Glomerular endothelial cell (primary cell): ENCODE results near the gene AMZ2. TPM values are rescaled to one million over a fixed set of nuclear protein-coding genes. Genes with fewer than 3 reads are reported as not detected.
"Not testable (repeated sequence)": the region's sequence is repeated elsewhere in the genome, so short reads cannot be mapped to it uniquely, and the experiment has no call there.

ENCODE experiments used
- DNase-seq: peaks from one replicate; pipeline ENCODE4 v3.0.0-alpha.2; 2011; ENCODE audit warnings: low read depth, low spot score; ENCODE audit errors: extremely low read depth
- total RNA-seq: library from RNA; depleted of rRNA; stranded (reverse); fragments of >200 nt; gene quantifications from 2 replicates; pipeline ENCODE4 v1.2.3, GENCODE V29; 2015

The AMZ2 gene
- total RNA-seq, 1 donor from 2014 or later: 35.1 TPM

- not testable (repeated sequence) for DNase-seq
Observed at GRCh38 chr17:68219429-68219828, 28.4 kb upstream of the AMZ2 start.

- not testable (repeated sequence) for DNase-seq
Observed at GRCh38 chr17:68220186-68220585, 27.7 kb upstream of the AMZ2 start.

- not testable (repeated sequence) for DNase-seq
Observed at GRCh38 chr17:68220786-68221185, 27.1 kb upstream of the AMZ2 start.

- no peak for DNase-seq
Observed at GRCh38 chr17:68221786-68222185, 26.1 kb upstream of the AMZ2 start.

GRCh38 chr17:68222606-68223005, 25.2 kb upstream of the AMZ2 start:
- no peak for DNase-seq

GRCh38 chr17:68225055-68225454, 22.8 kb upstream of the AMZ2 start:
- not testable (repeated sequence) for DNase-seq

- DNase-seq: not testable (repeated sequence)
Observed at GRCh38 chr17:68228039-68228680, 19.7 kb upstream of the AMZ2 start.

GRCh38 chr17:68228817-68229570, 18.8 kb upstream of the AMZ2 start:
- no peak for DNase-seq

- no peak for DNase-seq
Observed at GRCh38 chr17:68229619-68230018, 18.2 kb upstream of the AMZ2 start.

- DNase-seq: not testable (repeated sequence)
Observed at GRCh38 chr17:68231131-68231530, 16.7 kb upstream of the AMZ2 start.

- DNase-seq: no peak
Observed at GRCh38 chr17:68231541-68231940, 16.3 kb upstream of the AMZ2 start.

GRCh38 chr17:68232741-68233140, 15.1 kb upstream of the AMZ2 start:
- not testable (repeated sequence) for DNase-seq

GRCh38 chr17:68234726-68235335, 13.0 kb upstream of the AMZ2 start:
- not testable (repeated sequence) for DNase-seq

- DNase-seq: not testable (repeated sequence)
Observed at GRCh38 chr17:68235336-68235791, 12.5 kb upstream of the AMZ2 start.

GRCh38 chr17:68237369-68238163, 10.3 kb upstream of the AMZ2 start:
- not testable (repeated sequence) for DNase-seq

- DNase-seq: no peak
Observed at GRCh38 chr17:68238164-68238870, 9.5 kb upstream of the AMZ2 start.

GRCh38 chr17:68238871-68239253, 9.0 kb upstream of the AMZ2 start:
- DNase-seq: no peak

GRCh38 chr17:68239632-68240366, 8.0 kb upstream of the AMZ2 start:
- DNase-seq: no peak

- DNase-seq: no peak
Observed at GRCh38 chr17:68246271-68247028, 1.4 kb upstream of the AMZ2 start.
